K562 (cell line): ENCODE measurements around the gene WTAP. TPM values are rescaled to one million over a fixed set of nuclear protein-coding genes. Genes with fewer than 3 reads are reported as not detected.

Experiments used
- ATAC-seq: fragments of 200-7000 bp; cut with Tn5 transposase; 3 replicates; pipeline ENCODE4 v1.9.1; 2020; ENCODE audit warnings: moderate library complexity
- BruUV-seq: library from RNA; stranded (reverse); fragments of 400-500 nt; replicated peaks from 2 replicates; lab custom pipeline; 2021; lab: Mats Ljungman, UMichigan
- CTCF ChIA-PET: fragments of 300-600 bp; formaldehyde crosslinking; extraction: SDS; loops from one replicate; lab custom pipeline; 2021; ENCODE audit warnings: low intra/inter-chr PET ratio; lab: Yijun Ruan, JAX
- POLR2A ChIA-PET: fragments of 300-600, 350-650 bp; sonication (Branson Sonifier 250); formaldehyde crosslinking; extraction: SDS; loops from one replicate; lab custom pipeline; 2021; ENCODE audit warnings: antibody characterized with exemption, inconsistent platforms; lab: Yijun Ruan, JAX
- DNase-seq, 4 experiments: peaks; one replicate each; pipeline versions ENCODE4 v3.0.0 to v3.0.0-alpha.2; 2011 to 2018; ENCODE audit warnings: low spot score in 3 of 4, mixed read lengths in 3 of 4; ENCODE audit errors: extremely low read depth in 1 of 4
- FAIRE-seq: peaks from 2 replicates; lab custom pipeline; 2011; peaks lifted over from hg19 to GRCh38; lab: Jason Lieb, UNC
- H2AFZ ChIP-seq: 2 replicates; pipeline ENCODE4 v1.6.0; 2011; ENCODE audit warnings: low read depth, low read length, control low read depth, inconsistent platforms
- H3K27ac ChIP-seq: fragments of 200-600 bp; 3 replicates; pipeline ENCODE4 v1.8.0; 2011; ENCODE audit warnings: low read depth, mild to moderate bottlenecking, control low read depth, inconsistent platforms, low read length, moderate library complexity, mixed read lengths; ENCODE audit errors: extremely low read depth
- H3K27me3 ChIP-seq, 2 experiments: fragments of 300-600 bp in 1 of 2; 2 replicates in 1 of 2; 3 replicates in 1 of 2; pipeline versions ENCODE4 v1.6.0 to v1.8.0; 2011; ENCODE audit warnings: inconsistent platforms in 2 of 2, low read length in 2 of 2, mild to moderate bottlenecking in 1 of 2, mixed read lengths in 1 of 2, moderate library complexity in 1 of 2; ENCODE audit not compliant: control insufficient read depth in 2 of 2, insufficient read depth in 2 of 2
- H3K36me3 ChIP-seq: fragments of 300-600 bp; 3 replicates; pipeline ENCODE4 v1.8.0; 2011; ENCODE audit warnings: mild to moderate bottlenecking, low read length, inconsistent platforms; ENCODE audit not compliant: control insufficient read depth, insufficient read depth
- H3K4me1 ChIP-seq, 2 experiments: fragments of 200-600 bp in 1 of 2; replicated peaks in 1 of 2; 2 replicates in 1 of 2; 3 replicates in 1 of 2; pipeline versions ENCODE4 v1.5.1 to v1.8.0; 2011; ENCODE audit warnings: inconsistent platforms in 2 of 2, low read length in 2 of 2, mild to moderate bottlenecking in 1 of 2, mixed read lengths in 1 of 2, moderate library complexity in 1 of 2; ENCODE audit not compliant: control insufficient read depth in 2 of 2, insufficient read depth in 2 of 2
- H3K4me2 ChIP-seq: 2 replicates; pipeline ENCODE4 v1.6.1; 2011; ENCODE audit warnings: low read length, control low read depth, inconsistent platforms, mixed read lengths; ENCODE audit not compliant: insufficient read depth
- H3K4me3 ChIP-seq: fragments of 200-600 bp; sonication (generic), shearing (Covaris generic); 2 replicates; pipeline ENCODE4 v1.5.1; 2016; ENCODE audit warnings: control low read depth, inconsistent platforms
- H3K79me2 ChIP-seq: fragments of 200-600 bp; 3 replicates; pipeline ENCODE4 v1.8.0; 2011; ENCODE audit warnings: low read length, inconsistent platforms; ENCODE audit not compliant: control insufficient read depth, insufficient read depth
- H3K9ac ChIP-seq, 2 experiments: 2 replicates each; pipeline versions ENCODE4 v1.6.0 to v1.6.1; 2011; ENCODE audit warnings: low read depth in 2 of 2, low read length in 2 of 2, control low read depth in 1 of 2, inconsistent platforms in 1 of 2, mild to moderate bottlenecking in 1 of 2, mixed read lengths in 1 of 2; ENCODE audit not compliant: insufficient read depth in 1 of 2
- H3K9me1 ChIP-seq: one replicate; pipeline ENCODE4 v1.6.0; 2011; ENCODE audit warnings: inconsistent platforms, mild to moderate bottlenecking, low read length, moderate library complexity; ENCODE audit not compliant: control insufficient read depth, insufficient read depth
- H3K9me3 ChIP-seq: replicated peaks from 2 replicates; pipeline ENCODE4 v1.5.1; 2011; ENCODE audit warnings: low read depth, low read length, inconsistent platforms; ENCODE audit not compliant: control insufficient read depth, insufficient read depth
- H4K20me1 ChIP-seq: replicated peaks from 2 replicates; pipeline ENCODE4 v1.6.1; 2011; ENCODE audit warnings: low read length, inconsistent platforms, mixed read lengths; ENCODE audit not compliant: control insufficient read depth, insufficient read depth
- CBX8 ChIP-seq: fragments of 200-600 bp; sonication (generic); IDR thresholded peaks from 2 replicates; pipeline ENCODE4 v1.6.1; 2012; ENCODE audit warnings: borderline replicate concordance, mixed run types, low read depth, mild to moderate bottlenecking, moderate library complexity, mixed read lengths, low read length, control low read depth, inconsistent platforms; ENCODE audit not compliant: poor library complexity, severe bottlenecking; ENCODE audit errors: extremely low read depth
- HOXB6 ChIP-seq: fragments of 250-450 bp; sonication (Bioruptor Pico); IDR thresholded peaks from 2 replicates; pipeline ENCODE4 v1.5.1; 2022; ENCODE audit warnings: mild to moderate bottlenecking, borderline replicate concordance
- KLF10 ChIP-seq: fragments of 250-450 bp; sonication (Bioruptor Pico); IDR thresholded peaks from 2 replicates; pipeline ENCODE4 v1.6.1; 2021; ENCODE audit warnings: matching md5 sums
- RBM25 ChIP-seq: fragments of 200-400 bp; formaldehyde crosslinking; IDR thresholded peaks from 2 replicates; pipeline ENCODE4 v1.6.1; 2018; ENCODE audit warnings: low read length, low read depth, moderate library complexity; ENCODE audit not compliant: severe bottlenecking
- TEAD4 ChIP-seq, 2 experiments: sonication (generic) in 1 of 2; formaldehyde crosslinking in 1 of 2; IDR thresholded peaks; 2 replicates each; pipeline versions ENCODE4 v1.6.1 to v1.8.0; 2012 to 2022; ENCODE audit warnings: borderline replicate concordance in 1 of 2, inconsistent platforms in 1 of 2, low read length in 1 of 2, mild to moderate bottlenecking in 1 of 2, missing genetic modification reagents in 1 of 2
- ZNF232 ChIP-seq: sonication (generic); formaldehyde crosslinking; IDR thresholded peaks from 2 replicates; pipeline ENCODE4 v1.8.0; 2022; ENCODE audit warnings: mild to moderate bottlenecking, missing genetic modification reagents
- ZNF41 ChIP-seq: fragments of 250-450 bp; sonication (Bioruptor Pico); conservative IDR thresholded peaks from 2 replicates; pipeline ENCODE4 v1.4.0; 2020; ENCODE audit warnings: mild to moderate bottlenecking
- ZNF586 ChIP-seq: fragments of 450-650 bp; formaldehyde crosslinking; conservative IDR thresholded peaks from 2 replicates; pipeline ENCODE4 v1.4.0; 2020; ENCODE audit warnings: mild to moderate bottlenecking, moderate library complexity
- WGBS: fragments of 100-300 bp; shearing (Covaris generic); methylation state at CpG from one replicate; pipeline ENCODE4 v1.1.6; 2016; ENCODE audit warnings: low coverage, mixed read lengths; ENCODE audit not compliant: insufficient coverage; ENCODE audit errors: missing lambda C conversion rate; 5-methylcytosine and 5-hydroxymethylcytosine counted together
- in situ Hi-C: fragments of 300-500 bp; cut with MboI; formaldehyde crosslinking; loops from 4 replicates; pipeline ENCODE4 v1.15.0; 2018; ENCODE audit warnings: inconsistent platforms, mixed read lengths
- intact Hi-C: fragments of 100-400 bp; cut with micrococcal nuclease; formaldehyde crosslinking; loops from 2 replicates; pipeline ENCODE4 v1.14.2; 2022
- polyA plus RNA-seq, 8 experiments: library from polyadenylated mRNA; depleted of rRNA in 4 of 8; stranded (reverse) in 5 of 8; unstranded in 3 of 8; fragments of >200 nt; fragmentation: Nextera tagmentation in 2 of 8; fragmentation: Illumina TruSeq in 1 of 8; extraction: Ambion mirVana in 2 of 8; extraction: Trizol in 1 of 8; gene quantifications; 2 replicates each; pipeline versions ENCODE4 v1.2.1 to v1.2.3, GENCODE V29; 2011 to 2014; ENCODE audit warnings: inconsistent platforms in 1 of 8, missing spikeins in 1 of 8
- total RNA-seq, 7 experiments: library from RNA; depleted of rRNA in 6 of 7; stranded (reverse); fragments of >200 nt in 6 of 7; fragmentation: Illumina TruSeq in 2 of 7; extraction: Trizol in 2 of 7; gene quantifications; 2 replicates each; pipeline versions ENCODE4 v1.2.1 to v1.2.3, GENCODE V29; 2011 to 2021; ENCODE audit warnings: low replicate concordance in 1 of 7
- TF ChIP-seq, protein P1 (sequence below): sonication (generic); formaldehyde crosslinking; IDR thresholded peaks from 2 replicates; pipeline ENCODE4 v1.8.0; 2022; ENCODE audit warnings: mild to moderate bottlenecking, missing genetic modification reagents

WTAP gene
- total and polyA plus RNA-seq, 9 of the 15 experiments (the other 6 are each of a cell fraction or from before 2014, with no cell fraction given), result 52.4 to 156 (median 110) TPM

- TF ChIP-seq, protein P1, sequence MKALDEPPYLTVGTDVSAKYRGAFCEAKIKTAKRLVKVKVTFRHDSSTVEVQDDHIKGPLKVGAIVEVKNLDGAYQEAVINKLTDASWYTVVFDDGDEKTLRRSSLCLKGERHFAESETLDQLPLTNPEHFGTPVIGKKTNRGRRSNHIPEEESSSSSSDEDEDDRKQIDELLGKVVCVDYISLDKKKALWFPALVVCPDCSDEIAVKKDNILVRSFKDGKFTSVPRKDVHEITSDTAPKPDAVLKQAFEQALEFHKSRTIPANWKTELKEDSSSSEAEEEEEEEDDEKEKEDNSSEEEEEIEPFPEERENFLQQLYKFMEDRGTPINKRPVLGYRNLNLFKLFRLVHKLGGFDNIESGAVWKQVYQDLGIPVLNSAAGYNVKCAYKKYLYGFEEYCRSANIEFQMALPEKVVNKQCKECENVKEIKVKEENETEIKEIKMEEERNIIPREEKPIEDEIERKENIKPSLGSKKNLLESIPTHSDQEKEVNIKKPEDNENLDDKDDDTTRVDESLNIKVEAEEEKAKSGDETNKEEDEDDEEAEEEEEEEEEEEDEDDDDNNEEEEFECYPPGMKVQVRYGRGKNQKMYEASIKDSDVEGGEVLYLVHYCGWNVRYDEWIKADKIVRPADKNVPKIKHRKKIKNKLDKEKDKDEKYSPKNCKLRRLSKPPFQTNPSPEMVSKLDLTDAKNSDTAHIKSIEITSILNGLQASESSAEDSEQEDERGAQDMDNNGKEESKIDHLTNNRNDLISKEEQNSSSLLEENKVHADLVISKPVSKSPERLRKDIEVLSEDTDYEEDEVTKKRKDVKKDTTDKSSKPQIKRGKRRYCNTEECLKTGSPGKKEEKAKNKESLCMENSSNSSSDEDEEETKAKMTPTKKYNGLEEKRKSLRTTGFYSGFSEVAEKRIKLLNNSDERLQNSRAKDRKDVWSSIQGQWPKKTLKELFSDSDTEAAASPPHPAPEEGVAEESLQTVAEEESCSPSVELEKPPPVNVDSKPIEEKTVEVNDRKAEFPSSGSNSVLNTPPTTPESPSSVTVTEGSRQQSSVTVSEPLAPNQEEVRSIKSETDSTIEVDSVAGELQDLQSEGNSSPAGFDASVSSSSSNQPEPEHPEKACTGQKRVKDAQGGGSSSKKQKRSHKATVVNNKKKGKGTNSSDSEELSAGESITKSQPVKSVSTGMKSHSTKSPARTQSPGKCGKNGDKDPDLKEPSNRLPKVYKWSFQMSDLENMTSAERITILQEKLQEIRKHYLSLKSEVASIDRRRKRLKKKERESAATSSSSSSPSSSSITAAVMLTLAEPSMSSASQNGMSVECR (CRISPR knock-in tag), result no peak
- TF ChIP-seq KLF10 (no peak), ZNF586 (CRISPR knock-in tag) (no peak), HOXB6 (CRISPR knock-in tag) (no peak), ZNF41 (no peak), RBM25 (peak; percentile 39)
These were observed 31.3 kb upstream of the WTAP start (continued) for GRCh38 chr6:159695984-159696383.

DNA sequence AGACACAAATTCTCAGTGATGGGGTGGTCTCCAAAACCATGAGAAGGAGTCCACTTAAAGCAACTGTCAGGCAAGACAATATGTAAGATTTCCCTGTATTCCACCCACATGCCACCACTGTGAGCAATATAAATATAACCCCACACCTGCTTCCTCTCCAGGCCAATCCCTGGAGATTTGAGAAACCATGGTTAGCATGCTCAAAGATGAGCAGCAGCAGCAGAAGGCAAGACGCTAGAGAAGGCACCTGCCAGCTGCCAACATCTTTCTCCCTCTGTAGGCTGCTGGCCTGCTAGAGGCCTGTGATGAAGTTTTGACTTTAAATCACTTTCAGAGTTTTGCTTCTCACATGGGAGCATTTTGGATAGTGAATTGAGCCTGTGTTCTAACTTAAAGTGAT lies 26.3 kb upstream of the WTAP start:
- WGBS, result 6% methylated on average over 1 of the region's 1 CpG
- Histone ChIP-seq H3K9ac (no peak overlapping the region), H3K9me3 (peaks cover 2% of the 10 kb centered on the region; the same call in 1 of the 2 replicates), H3K36me3 (no peaks in the 10 kb centered on the region), H2AFZ (no peak overlapping the region), H4K20me1 (no peaks in the 10 kb centered on the region), H3K4me1 (no peaks in the 10 kb centered on the region; a peak in 1 of 5 replicates), H3K4me2 (no peak overlapping the region), H3K9me1 (no peaks in the 10 kb centered on the region), H3K27ac (no peak overlapping the region), H3K4me3 (no peak overlapping the region), H3K27me3 (no peaks in the 10 kb centered on the region), H3K79me2 (no peaks in the 10 kb centered on the region)
- TF ChIP-seq CBX8 (no peak), TEAD4 (IDR thresholded peaks at IDR 0.05; ENCODE audit: low read length) (no peak), TEAD4 (CRISPR knock-in tag; IDR thresholded peaks at IDR 0.05; ENCODE audit: borderline replicate concordance) (no peak), ZNF232 (CRISPR knock-in tag) (no peak)
- no TSS peak for BruUV-seq
- ATAC-seq (no peak), DNase-seq (no peak), FAIRE-seq (no peak)
- ChIA-PET POLR2A (interaction anchor here (1.3 kb wide), 1 partner anchor 19 kb away, joined by 4 read pairs; no protein-coding TSS in a partner anchor), CTCF (no interaction called here)
- intact Hi-C loops, result no loop called here
- in situ Hi-C loops, result no loop called here
